ENCODE results near the gene SIL1. TPM values are rescaled to one million over a fixed set of nuclear protein-coding genes. Genes with fewer than 3 reads are reported as not detected.

SIL1 gene
- total and polyA plus RNA-seq, 2 of the 13 experiments (the other 11 are each of a cell fraction or from before 2014, with no cell fraction given), result 26.0 to 30.0 TPM

DNA sequence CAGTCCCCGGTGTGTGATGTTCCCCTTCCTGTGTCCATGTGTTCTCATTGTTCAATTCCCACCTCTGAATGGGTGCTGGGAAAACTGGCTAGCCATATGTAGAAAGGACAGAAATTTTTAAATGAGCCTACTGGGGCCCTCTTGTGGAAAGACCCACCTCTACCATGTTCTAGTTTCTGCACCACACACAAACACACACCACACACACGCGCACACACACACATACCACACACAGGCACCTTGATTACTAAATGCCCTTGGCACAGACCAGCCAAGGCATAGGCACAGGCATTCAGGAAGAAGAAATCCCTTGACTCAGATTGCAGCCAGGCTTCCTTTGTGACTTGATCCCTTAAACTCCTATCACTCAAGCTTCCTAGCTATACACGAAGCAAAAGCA lies 60.5 kb downstream of the SIL1 start:
- 73% methylated on average over 4 of the region's 4 CpGs for WGBS (ENCODE audit: low lambda C conversion rate)
- BruUV-seq (replicated peaks), result no TSS peak
- Histone ChIP-seq H4K20me1 (ENCODE audit: insufficient read depth, low read length) (no peaks in the 10 kb centered on the region), H3K4me3 (replicated peaks in 1 of 3; ENCODE audit: insufficient read depth in 1 of 3, low read depth in 2 of 3, low read length in 3 of 3) (no peak overlapping the region), H3K4me2 (ENCODE audit: low read depth, low read length) (no peak overlapping the region), H2AFZ (ENCODE audit: low read length) (no peak overlapping the region), H3K27me3 (ENCODE audit: control insufficient read depth in 1 of 2, insufficient read depth in 2 of 2, low read length in 2 of 2) (no peaks in the 10 kb centered on the region), H3K4me1 (ENCODE audit: insufficient read depth, low read length) (peaks cover 36% of the 10 kb centered on the region), H3K36me3 (replicated peaks in 1 of 2; ENCODE audit: control insufficient read depth in 1 of 2, insufficient read depth in 2 of 2, low read length in 2 of 2) (no peaks in the 10 kb centered on the region; a peak in 1 of 5 replicates), H3K27ac (ENCODE audit: extremely low read length, insufficient read depth, low read length) (no peak overlapping the region), H3K9ac (ENCODE audit: insufficient read depth, low read depth, low read length) (no peak overlapping the region), H3K9me3 (ENCODE audit: low read length) (no peaks in the 10 kb centered on the region), H3K79me2 (ENCODE audit: insufficient read depth, low read length) (no peaks in the 10 kb centered on the region)
- TF ChIP-seq STAG1 (CRISPR knock-in tag; IDR thresholded peaks at IDR 0.05) (peak; percentile 51), TEAD3 (CRISPR knock-in tag; optimal IDR thresholded peaks at IDR 0.05; ENCODE audit: borderline replicate concordance) (no peak), ZSCAN31 (CRISPR knock-in tag; IDR thresholded peaks at IDR 0.05; ENCODE audit: low read depth) (no peak), SMC3 (IDR thresholded peaks at IDR 0.05; ENCODE audit: low read length) (peak; percentile 36; the same call in 1 of the 2 replicates), ZNF788 (CRISPR knock-in tag; IDR thresholded peaks at IDR 0.05; ENCODE audit: borderline replicate concordance) (no peak), ZNF660 (CRISPR knock-in tag; IDR thresholded peaks at IDR 0.05; ENCODE audit: borderline replicate concordance, low read depth) (no peak), HDAC1 (CRISPR knock-in tag; IDR thresholded peaks at IDR 0.05) (no peak)
- TF ChIP-seq, protein P1, sequence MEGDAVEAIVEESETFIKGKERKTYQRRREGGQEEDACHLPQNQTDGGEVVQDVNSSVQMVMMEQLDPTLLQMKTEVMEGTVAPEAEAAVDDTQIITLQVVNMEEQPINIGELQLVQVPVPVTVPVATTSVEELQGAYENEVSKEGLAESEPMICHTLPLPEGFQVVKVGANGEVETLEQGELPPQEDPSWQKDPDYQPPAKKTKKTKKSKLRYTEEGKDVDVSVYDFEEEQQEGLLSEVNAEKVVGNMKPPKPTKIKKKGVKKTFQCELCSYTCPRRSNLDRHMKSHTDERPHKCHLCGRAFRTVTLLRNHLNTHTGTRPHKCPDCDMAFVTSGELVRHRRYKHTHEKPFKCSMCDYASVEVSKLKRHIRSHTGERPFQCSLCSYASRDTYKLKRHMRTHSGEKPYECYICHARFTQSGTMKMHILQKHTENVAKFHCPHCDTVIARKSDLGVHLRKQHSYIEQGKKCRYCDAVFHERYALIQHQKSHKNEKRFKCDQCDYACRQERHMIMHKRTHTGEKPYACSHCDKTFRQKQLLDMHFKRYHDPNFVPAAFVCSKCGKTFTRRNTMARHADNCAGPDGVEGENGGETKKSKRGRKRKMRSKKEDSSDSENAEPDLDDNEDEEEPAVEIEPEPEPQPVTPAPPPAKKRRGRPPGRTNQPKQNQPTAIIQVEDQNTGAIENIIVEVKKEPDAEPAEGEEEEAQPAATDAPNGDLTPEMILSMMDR (CRISPR knock-in tag; IDR thresholded peaks at IDR 0.05), result peak; percentile 57
- TF ChIP-seq, protein P2, sequence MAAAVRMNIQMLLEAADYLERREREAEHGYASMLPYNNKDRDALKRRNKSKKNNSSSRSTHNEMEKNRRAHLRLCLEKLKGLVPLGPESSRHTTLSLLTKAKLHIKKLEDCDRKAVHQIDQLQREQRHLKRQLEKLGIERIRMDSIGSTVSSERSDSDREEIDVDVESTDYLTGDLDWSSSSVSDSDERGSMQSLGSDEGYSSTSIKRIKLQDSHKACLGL (CRISPR knock-in tag; IDR thresholded peaks at IDR 0.05), result no peak
- TF ChIP-seq, protein P3, sequence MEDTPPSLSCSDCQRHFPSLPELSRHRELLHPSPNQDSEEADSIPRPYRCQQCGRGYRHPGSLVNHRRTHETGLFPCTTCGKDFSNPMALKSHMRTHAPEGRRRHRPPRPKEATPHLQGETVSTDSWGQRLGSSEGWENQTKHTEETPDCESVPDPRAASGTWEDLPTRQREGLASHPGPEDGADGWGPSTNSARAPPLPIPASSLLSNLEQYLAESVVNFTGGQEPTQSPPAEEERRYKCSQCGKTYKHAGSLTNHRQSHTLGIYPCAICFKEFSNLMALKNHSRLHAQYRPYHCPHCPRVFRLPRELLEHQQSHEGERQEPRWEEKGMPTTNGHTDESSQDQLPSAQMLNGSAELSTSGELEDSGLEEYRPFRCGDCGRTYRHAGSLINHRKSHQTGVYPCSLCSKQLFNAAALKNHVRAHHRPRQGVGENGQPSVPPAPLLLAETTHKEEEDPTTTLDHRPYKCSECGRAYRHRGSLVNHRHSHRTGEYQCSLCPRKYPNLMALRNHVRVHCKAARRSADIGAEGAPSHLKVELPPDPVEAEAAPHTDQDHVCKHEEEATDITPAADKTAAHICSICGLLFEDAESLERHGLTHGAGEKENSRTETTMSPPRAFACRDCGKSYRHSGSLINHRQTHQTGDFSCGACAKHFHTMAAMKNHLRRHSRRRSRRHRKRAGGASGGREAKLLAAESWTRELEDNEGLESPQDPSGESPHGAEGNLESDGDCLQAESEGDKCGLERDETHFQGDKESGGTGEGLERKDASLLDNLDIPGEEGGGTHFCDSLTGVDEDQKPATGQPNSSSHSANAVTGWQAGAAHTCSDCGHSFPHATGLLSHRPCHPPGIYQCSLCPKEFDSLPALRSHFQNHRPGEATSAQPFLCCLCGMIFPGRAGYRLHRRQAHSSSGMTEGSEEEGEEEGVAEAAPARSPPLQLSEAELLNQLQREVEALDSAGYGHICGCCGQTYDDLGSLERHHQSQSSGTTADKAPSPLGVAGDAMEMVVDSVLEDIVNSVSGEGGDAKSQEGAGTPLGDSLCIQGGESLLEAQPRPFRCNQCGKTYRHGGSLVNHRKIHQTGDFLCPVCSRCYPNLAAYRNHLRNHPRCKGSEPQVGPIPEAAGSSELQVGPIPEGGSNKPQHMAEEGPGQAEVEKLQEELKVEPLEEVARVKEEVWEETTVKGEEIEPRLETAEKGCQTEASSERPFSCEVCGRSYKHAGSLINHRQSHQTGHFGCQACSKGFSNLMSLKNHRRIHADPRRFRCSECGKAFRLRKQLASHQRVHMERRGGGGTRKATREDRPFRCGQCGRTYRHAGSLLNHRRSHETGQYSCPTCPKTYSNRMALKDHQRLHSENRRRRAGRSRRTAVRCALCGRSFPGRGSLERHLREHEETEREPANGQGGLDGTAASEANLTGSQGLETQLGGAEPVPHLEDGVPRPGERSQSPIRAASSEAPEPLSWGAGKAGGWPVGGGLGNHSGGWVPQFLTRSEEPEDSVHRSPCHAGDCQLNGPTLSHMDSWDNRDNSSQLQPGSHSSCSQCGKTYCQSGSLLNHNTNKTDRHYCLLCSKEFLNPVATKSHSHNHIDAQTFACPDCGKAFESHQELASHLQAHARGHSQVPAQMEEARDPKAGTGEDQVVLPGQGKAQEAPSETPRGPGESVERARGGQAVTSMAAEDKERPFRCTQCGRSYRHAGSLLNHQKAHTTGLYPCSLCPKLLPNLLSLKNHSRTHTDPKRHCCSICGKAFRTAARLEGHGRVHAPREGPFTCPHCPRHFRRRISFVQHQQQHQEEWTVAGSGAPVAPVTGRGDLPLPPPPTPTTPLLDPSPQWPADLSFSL (CRISPR knock-in tag; IDR thresholded peaks at IDR 0.05), result peak; percentile 89
- CTCF ChIA-PET (ENCODE audit: low intra/inter-chr PET ratio, low total read pairs), result no interaction called here
- intact Hi-C loops (cut with micrococcal nuclease; ENCODE audit: unreplicated experiment) (no loop called here), in situ Hi-C loops (cut with HindIII; ENCODE audit: extremely low pct_ligation_motif_present, low pct_unique_long_range_greater_than_20kb) (no loop called here)
- DNase-seq (ENCODE audit: low spot score), result peak; percentile 16
- FAIRE-seq, result peak; percentile 63
- ATAC-seq, result peak; percentile 50; the same call in 2 of the 3 replicates
- POLR2A ChIA-PET, result no interaction called here
